Smooth muscle cell (in vitro differentiated cells): ENCODE results near the gene PCBP4. TPM values are rescaled to one million over a fixed set of nuclear protein-coding genes. Genes with fewer than 3 reads are reported as not detected.

Source experiments
- DNase-seq: peaks from one replicate; lab custom pipeline; 2025; ENCODE audit not compliant: unreplicated experiment; lab: John Stamatoyannopoulos, UW
- H2AFZ ChIP-seq: fragments of 200-600 bp; sonication (generic); 2 replicates; pipeline ENCODE4 v1.6.0; 2016; ENCODE audit warnings: antibody characterized with exemption, low read depth, mild to moderate bottlenecking
- H3F3A ChIP-seq: fragments of 200-600 bp; sonication (generic); 2 replicates; pipeline ENCODE4 v1.6.0; 2017; ENCODE audit warnings: antibody characterized with exemption, low read depth
- H3K27ac ChIP-seq: fragments of 200-600 bp; sonication (generic); 2 replicates; pipeline ENCODE4 v1.5.1; 2016; ENCODE audit warnings: low read depth, mild to moderate bottlenecking
- H3K27me3 ChIP-seq: fragments of 200-600 bp; sonication (generic); 2 replicates; pipeline ENCODE4 v1.6.1; 2016; ENCODE audit warnings: low read depth, mild to moderate bottlenecking
- H3K36me3 ChIP-seq: fragments of 200-600 bp; sonication (generic); 2 replicates; pipeline ENCODE4 v1.5.1; 2016; ENCODE audit warnings: low read depth
- H3K4me1 ChIP-seq: fragments of 200-600 bp; sonication (generic); 2 replicates; pipeline ENCODE4 v1.5.1; 2016; ENCODE audit warnings: low read depth
- H3K4me2 ChIP-seq: fragments of 200-600 bp; sonication (generic); 2 replicates; pipeline ENCODE4 v1.6.0; 2016; ENCODE audit warnings: mild to moderate bottlenecking
- H3K4me3 ChIP-seq: fragments of 200-600 bp; sonication (generic); 2 replicates; pipeline ENCODE4 v1.5.1; 2016; ENCODE audit warnings: mild to moderate bottlenecking
- H3K79me2 ChIP-seq: fragments of 200-600 bp; sonication (generic); 2 replicates; pipeline ENCODE4 v1.6.0; 2016; ENCODE audit warnings: low read depth, mild to moderate bottlenecking
- H3K9ac ChIP-seq: fragments of 200-600 bp; sonication (generic); 2 replicates; pipeline ENCODE4 v1.6.0; 2016; ENCODE audit warnings: low read depth
- H3K9me3 ChIP-seq: fragments of 200-600 bp; sonication (generic); replicated peaks from 2 replicates; pipeline ENCODE4 v1.5.1; 2016; ENCODE audit warnings: low read depth
- H4K20me1 ChIP-seq: fragments of 200-600 bp; sonication (generic); 2 replicates; pipeline ENCODE4 v1.6.0; 2016; ENCODE audit warnings: low read depth
- WGBS: methylation state at CpG from one replicate; pipeline ENCODE4 v1.1.7; 2016; ENCODE audit warnings: low lambda C conversion rate; 5-methylcytosine and 5-hydroxymethylcytosine counted together
- polyA plus RNA-seq: library from polyadenylated mRNA; unstranded; fragments of >200 nt; fragmentation: Nextera tagmentation; extraction: Ambion mirVana; gene quantifications from 2 replicates; pipeline ENCODE4 v1.2.1, GENCODE V29; 2016
- total RNA-seq: library from RNA; depleted of rRNA; stranded (reverse); fragments of >200 nt; gene quantifications from 2 replicates; pipeline ENCODE4 v1.2.3, GENCODE V29; 2014
- TF ChIP-seq, protein P1 (sequence below): fragments of 200-600 bp; sonication (generic); IDR thresholded peaks from 2 replicates; pipeline ENCODE4 v1.5.1; 2017; ENCODE audit warnings: borderline replicate concordance, mild to moderate bottlenecking, antibody characterized with exemption; ENCODE audit not compliant: insufficient read depth, poor library complexity, severe bottlenecking

The PCBP4 gene
- total and polyA plus RNA-seq, 2 experiments from 2014 or later, result 42.6 to 81.2 TPM

GRCh38 chr3:51934991-51935885 lies 32.0 kb downstream of the PCBP4 start:
- Histone ChIP-seq H3F3A (no peaks in the 10 kb centered on the region), H3K27me3 (no peaks in the 10 kb centered on the region), H3K79me2 (peaks cover 12% of the 10 kb centered on the region), H2AFZ (no peak overlapping the region), H3K36me3 (no peaks in the 10 kb centered on the region), H4K20me1 (no peaks in the 10 kb centered on the region), H3K9ac (no peak overlapping the region), H3K9me3 (no peaks in the 10 kb centered on the region), H3K4me2 (no peak overlapping the region), H3K27ac (no peak overlapping the region), H3K4me3 (no peak overlapping the region), H3K4me1 (no peaks in the 10 kb centered on the region)
- no peak for DNase-seq
- WGBS, result 97% methylated on average over 27 of the region's 28 CpGs
- TF ChIP-seq, protein P1, sequence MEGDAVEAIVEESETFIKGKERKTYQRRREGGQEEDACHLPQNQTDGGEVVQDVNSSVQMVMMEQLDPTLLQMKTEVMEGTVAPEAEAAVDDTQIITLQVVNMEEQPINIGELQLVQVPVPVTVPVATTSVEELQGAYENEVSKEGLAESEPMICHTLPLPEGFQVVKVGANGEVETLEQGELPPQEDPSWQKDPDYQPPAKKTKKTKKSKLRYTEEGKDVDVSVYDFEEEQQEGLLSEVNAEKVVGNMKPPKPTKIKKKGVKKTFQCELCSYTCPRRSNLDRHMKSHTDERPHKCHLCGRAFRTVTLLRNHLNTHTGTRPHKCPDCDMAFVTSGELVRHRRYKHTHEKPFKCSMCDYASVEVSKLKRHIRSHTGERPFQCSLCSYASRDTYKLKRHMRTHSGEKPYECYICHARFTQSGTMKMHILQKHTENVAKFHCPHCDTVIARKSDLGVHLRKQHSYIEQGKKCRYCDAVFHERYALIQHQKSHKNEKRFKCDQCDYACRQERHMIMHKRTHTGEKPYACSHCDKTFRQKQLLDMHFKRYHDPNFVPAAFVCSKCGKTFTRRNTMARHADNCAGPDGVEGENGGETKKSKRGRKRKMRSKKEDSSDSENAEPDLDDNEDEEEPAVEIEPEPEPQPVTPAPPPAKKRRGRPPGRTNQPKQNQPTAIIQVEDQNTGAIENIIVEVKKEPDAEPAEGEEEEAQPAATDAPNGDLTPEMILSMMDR, result no peak

- Histone ChIP-seq H3K4me3 (no peak overlapping the region), H3K36me3 (no peaks in the 10 kb centered on the region), H3K27me3 (no peaks in the 10 kb centered on the region), H2AFZ (no peak overlapping the region), H3K79me2 (peaks cover 2% of the 10 kb centered on the region), H3K4me1 (no peaks in the 10 kb centered on the region), H3F3A (no peaks in the 10 kb centered on the region), H3K9ac (no peak overlapping the region), H3K9me3 (no peaks in the 10 kb centered on the region), H3K27ac (no peak overlapping the region), H3K4me2 (no peak overlapping the region), H4K20me1 (no peaks in the 10 kb centered on the region)
- TF ChIP-seq, protein P1, result no peak
- no peak for DNase-seq
- 93% methylated on average over 11 of the region's 11 CpGs for WGBS
Measured at GRCh38 chr3:51934139-51934850, 33.0 kb downstream of the PCBP4 start.

GRCh38 chr3:51933471-51934138 lies 33.6 kb downstream of the PCBP4 start:
- Histone ChIP-seq H3K9ac (no peak overlapping the region), H3K4me2 (no peak overlapping the region), H3K4me1 (no peaks in the 10 kb centered on the region), H3K4me3 (no peak overlapping the region), H3K79me2 (no peaks in the 10 kb centered on the region), H3F3A (no peaks in the 10 kb centered on the region), H2AFZ (no peak overlapping the region), H3K36me3 (no peaks in the 10 kb centered on the region), H3K27ac (no peak overlapping the region), H3K9me3 (no peaks in the 10 kb centered on the region), H3K27me3 (no peaks in the 10 kb centered on the region), H4K20me1 (no peaks in the 10 kb centered on the region)
- TF ChIP-seq, protein P1, result no peak
- DNase-seq, result no peak
- 94% methylated on average over 12 of the region's 13 CpGs for WGBS
